ENCODE results near the gene TATDN3. TPM values are rescaled to one million over a fixed set of nuclear protein-coding genes. Genes with fewer than 3 reads are reported as not detected.

TATDN3 gene
- polyA plus RNA-seq, 1 donor from 2014 or later, result 72.0 TPM

- Histone ChIP-seq H3K9me2 (ENCODE audit: insufficient read depth, low read length) (no peaks in the 10 kb centered on the region), H3K4me3 (ENCODE audit: low read length) (no peak overlapping the region), H3K4me2 (ENCODE audit: low read length) (no peak overlapping the region), H3K9me3 (ENCODE audit: low read length) (no peaks in the 10 kb centered on the region), H3K79me2 (replicated peaks; ENCODE audit: insufficient read depth, low read length) (peaks cover 2% of the 10 kb centered on the region), H4K20me1 (ENCODE audit: insufficient read depth) (no peaks in the 10 kb centered on the region), H3K27ac (ENCODE audit: low read length) (no peak overlapping the region), H3K27me3 (ENCODE audit: insufficient read depth, low read depth, low read length) (no peaks in the 10 kb centered on the region), H3K9ac (ENCODE audit: low read length) (no peak overlapping the region), H2AFZ (ENCODE audit: low read depth, low read length) (no peak overlapping the region), H3K36me3 (ENCODE audit: insufficient read depth, low read length) (no peaks in the 10 kb centered on the region), H3F3A (ENCODE audit: insufficient read depth, low read length, poor library complexity, severe bottlenecking) (no peaks in the 10 kb centered on the region)
- TF ChIP-seq REST (IDR thresholded peaks at IDR 0.05; ENCODE audit: borderline replicate concordance) (no peak), SMC3 (conservative IDR thresholded peaks at IDR 0.05; ENCODE audit: poor library complexity) (no peak), MXI1 (conservative IDR thresholded peaks at IDR 0.05; ENCODE audit: poor library complexity, severe bottlenecking) (no peak), POLR2AphosphoS5 (IDR thresholded peaks at IDR 0.05) (no peak), CTCF (IDR thresholded peaks at IDR 0.05; ENCODE audit: poor library complexity, severe bottlenecking) (no peak), TAF1 (IDR thresholded peaks at IDR 0.05; ENCODE audit: low read depth) (no peak), EP300 (conservative IDR thresholded peaks at IDR 0.05; ENCODE audit: poor library complexity, severe bottlenecking) (no peak), EZH2 (IDR thresholded peaks at IDR 0.05; ENCODE audit: borderline replicate concordance, insufficient read depth, low read length, poor library complexity, severe bottlenecking) (no peak), RAD21 (conservative IDR thresholded peaks at IDR 0.05) (no peak)
These were observed 62.0 kb downstream of the TATDN3 start for GRCh38 chr1:212853658-212854057.

GRCh38 chr1:212856755-212857154 is 65.1 kb downstream of the TATDN3 start:
- Histone ChIP-seq H4K20me1 (ENCODE audit: insufficient read depth) (no peaks in the 10 kb centered on the region), H3K4me2 (ENCODE audit: low read length) (peak overlapping the region; percentile 70), H3F3A (ENCODE audit: insufficient read depth, low read length, poor library complexity, severe bottlenecking) (no peaks in the 10 kb centered on the region), H3K9me3 (ENCODE audit: low read length) (no peaks in the 10 kb centered on the region), H3K79me2 (replicated peaks; ENCODE audit: insufficient read depth, low read length) (peaks cover 29% of the 10 kb centered on the region), H2AFZ (ENCODE audit: low read depth, low read length) (no peak overlapping the region), H3K4me3 (ENCODE audit: low read length) (peak overlapping the region; percentile 97), H3K9ac (ENCODE audit: low read length) (peak overlapping the region; percentile 88), H3K27ac (ENCODE audit: low read length) (peak overlapping the region; percentile 86), H3K36me3 (ENCODE audit: insufficient read depth, low read length) (no peaks in the 10 kb centered on the region), H3K27me3 (ENCODE audit: insufficient read depth, low read depth, low read length) (no peaks in the 10 kb centered on the region), H3K9me2 (ENCODE audit: insufficient read depth, low read length) (no peaks in the 10 kb centered on the region)
- TF ChIP-seq POLR2AphosphoS5 (IDR thresholded peaks at IDR 0.05) (no peak), TAF1 (IDR thresholded peaks at IDR 0.05; ENCODE audit: low read depth) (no peak), RAD21 (conservative IDR thresholded peaks at IDR 0.05) (no peak), EP300 (conservative IDR thresholded peaks at IDR 0.05; ENCODE audit: poor library complexity, severe bottlenecking) (no peak), CTCF (IDR thresholded peaks at IDR 0.05; ENCODE audit: poor library complexity, severe bottlenecking) (no peak), EZH2 (IDR thresholded peaks at IDR 0.05; ENCODE audit: borderline replicate concordance, insufficient read depth, low read length, poor library complexity, severe bottlenecking) (no peak), REST (IDR thresholded peaks at IDR 0.05; ENCODE audit: borderline replicate concordance) (no peak), SMC3 (conservative IDR thresholded peaks at IDR 0.05; ENCODE audit: poor library complexity) (no peak), MXI1 (conservative IDR thresholded peaks at IDR 0.05; ENCODE audit: poor library complexity, severe bottlenecking) (no peak)

Data from neural cell (in vitro differentiated cells).